HFFc6 (cell line): Measurements from ENCODE around the gene CMC2. TPM values are rescaled to one million over a fixed set of nuclear protein-coding genes. Genes with fewer than 3 reads are reported as not detected.
A peak's percentile ranks its signal among the peaks of the same experiment; 100 is the strongest.

Experiments
- DNase-seq: peaks from one replicate; pipeline ENCODE4 v3.0.0-alpha.2; 2018
- H3K27ac Mint-ChIP-seq: 2 replicates; pipeline ENCODE4 v1.8.0; 2020; ENCODE audit warnings: mild to moderate bottlenecking, mixed read lengths
- H3K27me3 Mint-ChIP-seq: 2 replicates; pipeline ENCODE4 v1.8.0; 2021; ENCODE audit warnings: mild to moderate bottlenecking, moderate library complexity, mixed read lengths; ENCODE audit not compliant: insufficient read depth
- H3K36me3 Mint-ChIP-seq: 2 replicates; pipeline ENCODE4 v1.8.0; 2021; ENCODE audit warnings: low read depth, mixed read lengths
- H3K4me1 Mint-ChIP-seq: 2 replicates; pipeline ENCODE4 v1.8.0; 2020; ENCODE audit warnings: low read depth, mixed read lengths
- H3K4me3 Mint-ChIP-seq: 2 replicates; pipeline ENCODE4 v1.8.0; 2020; ENCODE audit warnings: mild to moderate bottlenecking, moderate library complexity, mixed read lengths
- H3K9me3 Mint-ChIP-seq: 2 replicates; pipeline ENCODE4 v1.8.0; 2020; ENCODE audit warnings: mild to moderate bottlenecking, mixed read lengths
- CTCF ChIP-seq: fragments of 200-600 bp; sonication (generic); IDR thresholded peaks from 2 replicates; pipeline ENCODE4 v1.5.0; 2021; ENCODE audit warnings: antibody characterized with exemption, mild to moderate bottlenecking
- total RNA-seq, 6 experiments: library from RNA; stranded (reverse); fragmentation: NEBNext Ultra II Directional; extraction: Animal tissue kit (Norgen Biotek cat#: 25700); gene quantifications; 2 replicates in 1 of 6; 3 replicates in 5 of 6; pipeline ENCODE4 v1.2.3, GENCODE V29; 2021

The CMC2 gene
- total RNA-seq, 6 experiments from 2014 or later = 64.7 to 82.7 (median 74.8) TPM

GRCh38 chr16:80990978-80991377 lies 15.7 kb downstream of the CMC2 start:
- Mint-ChIP-seq H3K27me3 (no peaks in the 10 kb centered on the region), H3K4me1 (peaks cover 68% of the 10 kb centered on the region), H3K27ac (no peak overlapping the region; the same call in 1 of the 2 replicates), H3K4me3 (no peak overlapping the region), H3K9me3 (no peaks in the 10 kb centered on the region), H3K36me3 (no peaks in the 10 kb centered on the region)
- no peak for TF ChIP-seq CTCF
- DNase-seq = no peak

- TF ChIP-seq CTCF = no peak
- Mint-ChIP-seq H3K27ac (peak overlapping the region; percentile 29; the same call in 1 of the 2 replicates), H3K4me1 (peaks cover 72% of the 10 kb centered on the region), H3K27me3 (no peaks in the 10 kb centered on the region), H3K36me3 (no peaks in the 10 kb centered on the region), H3K4me3 (no peak overlapping the region), H3K9me3 (no peaks in the 10 kb centered on the region)
- DNase-seq = no peak
These were observed 16.1 kb downstream of the CMC2 start for GRCh38 chr16:80990577-80990976.

- peak overlapping the region; percentile 17; the same call in 1 of the 2 replicates for H3K4me3 Mint-ChIP-seq
- H3K27ac Mint-ChIP-seq = peak overlapping the region; percentile 29
- no peaks in the 10 kb centered on the region for H3K9me3 Mint-ChIP-seq
- DNase-seq = no peak
- H3K27me3 Mint-ChIP-seq = no peaks in the 10 kb centered on the region
- TF ChIP-seq CTCF = no peak
- H3K4me1 Mint-ChIP-seq = peaks cover 72% of the 10 kb centered on the region
- no peaks in the 10 kb centered on the region for H3K36me3 Mint-ChIP-seq
These were observed 16.9 kb downstream of the CMC2 start for GRCh38 chr16:80989801-80990200.

GRCh38 chr16:80988756-80989155 lies 17.9 kb downstream of the CMC2 start:
- TF ChIP-seq CTCF = 0 out of 2 replicates have a peak, but pooled peaks have one; percentile 14
- Mint-ChIP-seq H3K27ac (no peak overlapping the region), H3K4me3 (no peak overlapping the region), H3K9me3 (no peaks in the 10 kb centered on the region), H3K36me3 (no peaks in the 10 kb centered on the region), H3K4me1 (peaks cover 61% of the 10 kb centered on the region), H3K27me3 (no peaks in the 10 kb centered on the region)
- DNase-seq = no peak

GRCh38 chr16:80986557-80986956 lies 20.1 kb downstream of the CMC2 start:
- Mint-ChIP-seq H3K9me3 (no peaks in the 10 kb centered on the region), H3K27me3 (no peaks in the 10 kb centered on the region), H3K4me3 (no peak overlapping the region), H3K36me3 (peaks cover 4% of the 10 kb centered on the region), H3K4me1 (peaks cover 44% of the 10 kb centered on the region), H3K27ac (0 out of 2 replicates have a peak overlapping the region, but pooled peaks have one; percentile 3)
- no peak for DNase-seq
- TF ChIP-seq CTCF = no peak

- no peak overlapping the region for H3K27ac Mint-ChIP-seq
- no peaks in the 10 kb centered on the region for H3K9me3 Mint-ChIP-seq
- H3K4me1 Mint-ChIP-seq = peaks cover 38% of the 10 kb centered on the region
- H3K27me3 Mint-ChIP-seq = no peaks in the 10 kb centered on the region
- H3K36me3 Mint-ChIP-seq = peaks cover 8% of the 10 kb centered on the region
- no peak for DNase-seq
- no peak for TF ChIP-seq CTCF
- no peak overlapping the region for H3K4me3 Mint-ChIP-seq
These were observed 21.1 kb downstream of the CMC2 start for GRCh38 chr16:80985611-80986010.
